Endothelial cell (in vitro differentiated cells): ENCODE data around the gene LUZP2. TPM values are rescaled to one million over a fixed set of nuclear protein-coding genes. Genes with fewer than 3 reads are reported as not detected.

ENCODE experiments used
- DNase-seq: peaks from one replicate; pipeline ENCODE4 v3.0.0; 2021; ENCODE audit warnings: low spot score
- H3K27ac Mint-ChIP-seq: one replicate; pipeline ENCODE4 v1.8.0; 2021; ENCODE audit warnings: mixed read lengths, inconsistent platforms; ENCODE audit not compliant: unreplicated experiment
- H3K27me3 Mint-ChIP-seq: one replicate; pipeline ENCODE4 v1.8.0; 2021; ENCODE audit warnings: mild to moderate bottlenecking, moderate library complexity, mixed read lengths, inconsistent platforms; ENCODE audit not compliant: unreplicated experiment
- H3K36me3 Mint-ChIP-seq: one replicate; pipeline ENCODE4 v1.8.0; 2021; ENCODE audit warnings: mild to moderate bottlenecking, low read depth, mixed read lengths, inconsistent platforms; ENCODE audit not compliant: unreplicated experiment
- H3K4me1 Mint-ChIP-seq: one replicate; pipeline ENCODE4 v1.8.0; 2021; ENCODE audit warnings: mild to moderate bottlenecking, mixed read lengths, inconsistent platforms; ENCODE audit not compliant: unreplicated experiment
- H3K4me3 Mint-ChIP-seq: one replicate; pipeline ENCODE4 v1.8.0; 2021; ENCODE audit warnings: mild to moderate bottlenecking, mixed read lengths, inconsistent platforms; ENCODE audit not compliant: unreplicated experiment
- H3K9me3 Mint-ChIP-seq: one replicate; pipeline ENCODE4 v1.8.0; 2021; ENCODE audit warnings: mixed read lengths, inconsistent platforms; ENCODE audit not compliant: unreplicated experiment
- total RNA-seq: library from RNA; stranded (reverse); fragmentation: NEBNext Ultra II Directional; extraction: Animal tissue kit (Norgen Biotek cat#: 25700); gene quantifications from one replicate; pipeline ENCODE4 v1.2.1, GENCODE V29; 2021; ENCODE audit not compliant: unreplicated experiment
- TF ChIP-seq, protein P1 (sequence below): fragments of 200-600 bp; sonication (generic); IDR thresholded peaks from one replicate; pipeline ENCODE4 v1.5.0; 2021; ENCODE audit warnings: antibody characterized with exemption; ENCODE audit not compliant: unreplicated experiment

Gene LUZP2
- total RNA-seq, 1 donor from 2014 or later = 0.10 TPM

GRCh38 chr11:24842308-24842707, 345.5 kb downstream of the LUZP2 start:
- no peak overlapping the region for H3K27ac Mint-ChIP-seq

DNA sequence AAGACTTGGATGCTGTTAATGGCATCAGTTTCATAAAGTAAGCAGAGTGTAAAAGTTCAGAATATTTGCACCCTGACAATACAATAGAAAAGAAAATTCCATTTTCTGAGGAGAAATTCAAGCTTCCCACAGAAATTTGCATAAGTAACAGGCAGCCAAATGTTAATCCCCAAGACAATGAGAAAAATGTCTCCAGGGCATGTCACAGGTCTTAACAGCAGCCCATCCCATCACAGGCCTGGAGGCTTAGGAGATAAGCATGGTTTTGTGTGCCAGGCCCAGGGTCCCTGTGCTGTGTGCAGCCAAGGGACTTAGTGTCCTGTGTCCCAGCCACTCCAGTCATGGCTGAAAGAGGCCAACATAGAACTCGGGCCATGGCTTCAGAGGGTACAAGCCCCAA, 347.6 kb downstream of the LUZP2 start:
- H3K4me3 Mint-ChIP-seq = no peak overlapping the region
- TF ChIP-seq, protein P1, sequence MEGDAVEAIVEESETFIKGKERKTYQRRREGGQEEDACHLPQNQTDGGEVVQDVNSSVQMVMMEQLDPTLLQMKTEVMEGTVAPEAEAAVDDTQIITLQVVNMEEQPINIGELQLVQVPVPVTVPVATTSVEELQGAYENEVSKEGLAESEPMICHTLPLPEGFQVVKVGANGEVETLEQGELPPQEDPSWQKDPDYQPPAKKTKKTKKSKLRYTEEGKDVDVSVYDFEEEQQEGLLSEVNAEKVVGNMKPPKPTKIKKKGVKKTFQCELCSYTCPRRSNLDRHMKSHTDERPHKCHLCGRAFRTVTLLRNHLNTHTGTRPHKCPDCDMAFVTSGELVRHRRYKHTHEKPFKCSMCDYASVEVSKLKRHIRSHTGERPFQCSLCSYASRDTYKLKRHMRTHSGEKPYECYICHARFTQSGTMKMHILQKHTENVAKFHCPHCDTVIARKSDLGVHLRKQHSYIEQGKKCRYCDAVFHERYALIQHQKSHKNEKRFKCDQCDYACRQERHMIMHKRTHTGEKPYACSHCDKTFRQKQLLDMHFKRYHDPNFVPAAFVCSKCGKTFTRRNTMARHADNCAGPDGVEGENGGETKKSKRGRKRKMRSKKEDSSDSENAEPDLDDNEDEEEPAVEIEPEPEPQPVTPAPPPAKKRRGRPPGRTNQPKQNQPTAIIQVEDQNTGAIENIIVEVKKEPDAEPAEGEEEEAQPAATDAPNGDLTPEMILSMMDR = no peak
- no peak overlapping the region for H3K27ac Mint-ChIP-seq
- H3K27me3 Mint-ChIP-seq = no peaks in the 10 kb centered on the region
- DNase-seq = no peak
- H3K9me3 Mint-ChIP-seq = no peaks in the 10 kb centered on the region
- no peaks in the 10 kb centered on the region for H3K36me3 Mint-ChIP-seq
- H3K4me1 Mint-ChIP-seq = no peaks in the 10 kb centered on the region

More at GRCh38 chr11:24842308-24842707, 345.5 kb downstream of the LUZP2 start:
- no peak for DNase-seq
- H3K9me3 Mint-ChIP-seq = no peaks in the 10 kb centered on the region
- H3K27me3 Mint-ChIP-seq = no peaks in the 10 kb centered on the region
- H3K4me3 Mint-ChIP-seq = no peak overlapping the region
- TF ChIP-seq, protein P1 = no peak
- H3K36me3 Mint-ChIP-seq = no peaks in the 10 kb centered on the region
- no peaks in the 10 kb centered on the region for H3K4me1 Mint-ChIP-seq

DNA sequence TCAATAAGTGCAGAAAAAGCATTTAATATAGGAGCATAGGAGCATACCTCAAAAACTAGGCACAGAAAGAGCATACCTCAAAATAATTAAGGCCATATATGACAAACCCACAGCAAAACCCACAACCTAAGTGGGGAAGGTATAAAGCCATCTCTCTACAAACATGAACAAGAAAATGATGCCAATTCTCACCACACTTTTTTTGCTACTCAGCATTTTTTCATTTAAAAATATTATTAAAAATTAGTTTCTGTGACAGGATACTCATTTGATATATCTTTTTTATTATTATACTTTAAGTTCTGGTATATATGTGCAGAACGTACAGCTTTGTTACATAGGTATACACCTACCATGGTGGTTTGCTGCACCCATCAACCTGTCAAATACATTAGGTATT, 352.0 kb downstream of the LUZP2 start:
- DNase-seq = no peak
- Mint-ChIP-seq H3K4me1 (no peaks in the 10 kb centered on the region), H3K36me3 (no peaks in the 10 kb centered on the region), H3K4me3 (no peak overlapping the region), H3K27me3 (no peaks in the 10 kb centered on the region), H3K9me3 (no peaks in the 10 kb centered on the region), H3K27ac (no peak overlapping the region)
- TF ChIP-seq, protein P1 = no peak

- Mint-ChIP-seq H3K36me3 (peaks cover 2% of the 10 kb centered on the region), H3K27ac (no peak overlapping the region), H3K9me3 (no peaks in the 10 kb centered on the region), H3K27me3 (peaks cover 2% of the 10 kb centered on the region), H3K4me3 (no peak overlapping the region), H3K4me1 (no peaks in the 10 kb centered on the region)
- DNase-seq = no peak
- TF ChIP-seq, protein P1 = no peak
Measured at GRCh38 chr11:24855951-24856350, 359.1 kb downstream of the LUZP2 start.

- H3K27me3 Mint-ChIP-seq = peaks cover 2% of the 10 kb centered on the region
- H3K36me3 Mint-ChIP-seq = peaks cover 7% of the 10 kb centered on the region
- no peak overlapping the region for H3K4me3 Mint-ChIP-seq
- H3K27ac Mint-ChIP-seq = no peak overlapping the region
- no peaks in the 10 kb centered on the region for H3K9me3 Mint-ChIP-seq
- DNase-seq = no peak
- H3K4me1 Mint-ChIP-seq = no peaks in the 10 kb centered on the region
- TF ChIP-seq, protein P1 = no peak
Measured at GRCh38 chr11:24859801-24860300, 363.0 kb downstream of the LUZP2 start.
